Measurements from ENCODE around the gene RAB14.

DNA sequence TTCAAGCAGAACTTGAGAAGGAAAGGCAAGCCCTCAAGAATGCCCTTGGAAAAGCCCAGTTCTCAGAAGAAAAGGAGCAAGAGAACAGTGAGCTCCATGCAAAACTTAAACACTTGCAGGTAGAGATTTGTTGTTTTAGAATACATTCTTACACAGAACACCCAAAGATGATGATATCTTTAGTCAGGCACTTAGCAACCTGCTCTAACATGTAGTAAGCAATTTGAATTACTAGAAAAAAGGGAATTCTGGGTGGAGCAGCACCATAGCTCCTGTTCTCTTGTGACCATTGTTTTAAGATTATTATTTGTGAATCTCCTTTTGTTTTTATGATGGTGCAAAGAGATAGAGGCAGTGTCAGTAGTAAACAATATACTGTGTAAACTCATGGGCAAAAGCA lies 63.1 kb downstream of the RAB14 start:
- TF ChIP-seq GABPA (IDR thresholded peaks at IDR 0.05; ENCODE audit: low read depth), result no peak
- no peak for TF ChIP-seq FOSL2 (IDR thresholded peaks at IDR 0.05; ENCODE audit: borderline replicate concordance, low read depth)
- TF ChIP-seq CHD2 (IDR thresholded peaks at IDR 0.05; ENCODE audit: low read length, partially characterized antibody), result no peak

Measured in SK-N-SH (cell line).